ENCODE results near the gene SUFU. TPM values are rescaled to one million over a fixed set of nuclear protein-coding genes. Genes with fewer than 3 reads are reported as not detected.

SUFU gene
- total and polyA plus RNA-seq, 2 of the 13 experiments (the other 11 are each of a cell fraction or from before 2014, with no cell fraction given): 2.9 to 5.5 TPM

DNA sequence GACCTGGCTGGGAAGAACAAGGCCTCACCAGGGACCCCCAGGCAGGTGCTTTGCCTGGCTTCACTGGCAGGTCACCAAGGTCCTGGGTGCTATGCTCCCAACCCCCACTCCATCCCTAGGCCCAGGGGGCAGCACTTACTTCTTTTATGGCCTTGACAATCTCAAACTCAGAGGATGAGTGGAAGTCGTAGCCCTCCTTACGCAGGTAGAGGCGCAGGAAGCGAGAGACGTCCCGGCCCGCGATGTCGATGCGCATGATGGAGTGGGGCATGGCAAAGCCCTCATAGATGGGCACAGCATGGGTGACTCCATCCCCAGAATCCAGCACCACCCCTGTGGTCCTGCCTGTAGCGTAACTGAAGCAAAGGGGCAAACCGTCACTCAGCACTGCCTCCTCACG, 19.8 kb upstream of the SUFU start (continued):
- TF ChIP-seq, protein P1, sequence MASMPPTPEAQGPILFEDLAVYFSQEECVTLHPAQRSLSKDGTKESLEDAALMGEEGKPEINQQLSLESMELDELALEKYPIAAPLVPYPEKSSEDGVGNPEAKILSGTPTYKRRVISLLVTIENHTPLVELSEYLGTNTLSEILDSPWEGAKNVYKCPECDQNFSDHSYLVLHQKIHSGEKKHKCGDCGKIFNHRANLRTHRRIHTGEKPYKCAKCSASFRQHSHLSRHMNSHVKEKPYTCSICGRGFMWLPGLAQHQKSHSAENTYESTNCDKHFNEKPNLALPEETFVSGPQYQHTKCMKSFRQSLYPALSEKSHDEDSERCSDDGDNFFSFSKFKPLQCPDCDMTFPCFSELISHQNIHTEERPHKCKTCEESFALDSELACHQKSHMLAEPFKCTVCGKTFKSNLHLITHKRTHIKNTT (CRISPR knock-in tag; IDR thresholded peaks at IDR 0.05): no peak
- no peak for TF ChIP-seq ZNF577 (CRISPR knock-in tag; IDR thresholded peaks at IDR 0.05; ENCODE audit: borderline replicate concordance, low read depth)
- no peak for TF ChIP-seq MEF2D (CRISPR knock-in tag; IDR thresholded peaks at IDR 0.05)
- no peak for TF ChIP-seq THYN1 (CRISPR knock-in tag; IDR thresholded peaks at IDR 0.05; ENCODE audit: borderline replicate concordance, low read depth)
- no peak for TF ChIP-seq MEIS1 (CRISPR knock-in tag; IDR thresholded peaks at IDR 0.05; ENCODE audit: borderline replicate concordance)
- no peak for TF ChIP-seq ZBTB42 (CRISPR knock-in tag; IDR thresholded peaks at IDR 0.05)

DNA sequence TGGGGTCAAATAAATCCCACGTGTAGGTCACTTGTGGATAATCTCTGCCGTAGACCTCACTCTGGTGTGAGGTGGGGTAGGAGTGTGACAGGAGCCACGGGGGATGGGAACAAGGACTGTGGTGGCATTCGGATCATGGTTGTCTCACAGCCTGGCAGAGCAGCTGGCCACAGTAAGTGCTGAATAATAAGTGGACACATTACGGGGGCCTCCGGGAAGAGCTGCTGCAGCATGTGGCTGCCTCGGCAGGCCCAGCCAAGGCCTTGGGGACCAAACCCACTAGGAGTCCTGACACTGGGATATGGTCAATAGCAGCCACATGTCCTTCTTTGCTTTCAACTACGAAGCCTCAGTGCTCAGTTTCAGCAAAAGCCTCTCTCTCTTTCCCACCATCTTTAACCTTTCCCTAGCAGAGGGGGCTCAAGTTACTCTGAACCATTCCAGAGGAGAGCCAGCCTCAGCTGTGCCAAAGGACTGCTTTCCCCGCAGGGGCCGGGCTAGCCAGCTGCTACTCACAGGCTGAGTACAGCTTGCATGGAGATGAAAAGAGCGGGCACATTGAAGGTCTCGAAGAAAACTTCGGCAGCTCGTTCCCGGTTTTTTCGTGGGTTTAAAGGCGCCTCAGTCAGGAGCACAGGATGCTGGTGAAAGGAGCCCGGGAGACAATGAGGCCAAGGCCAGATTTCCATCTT, 18.5 kb upstream of the SUFU start:
- intact Hi-C loops (cut with micrococcal nuclease; ENCODE audit: unreplicated experiment): no loop called here
- 93% methylated on average over 18 of the region's 18 CpGs for WGBS (ENCODE audit: low lambda C conversion rate)
- H4K20me1 ChIP-seq (ENCODE audit: insufficient read depth, low read length): 0 out of 2 replicates have a peak, but pooled peaks cover 3% of the 10 kb centered on the region
- no peaks in the 10 kb centered on the region for H3K4me1 ChIP-seq (ENCODE audit: insufficient read depth, low read length)
- in situ Hi-C loops (cut with HindIII; ENCODE audit: extremely low pct_ligation_motif_present, low pct_unique_long_range_greater_than_20kb): no loop called here
- no peaks in the 10 kb centered on the region for H3K79me2 ChIP-seq (ENCODE audit: insufficient read depth, low read length)
- no peak overlapping the region for H3K9ac ChIP-seq (ENCODE audit: insufficient read depth, low read depth, low read length)
- no peak for FAIRE-seq
- ATAC-seq: no peak
- no peak overlapping the region for H3K4me3 ChIP-seq (replicated peaks in 1 of 3; ENCODE audit: insufficient read depth in 1 of 3, low read depth in 2 of 3, low read length in 3 of 3)
- TF ChIP-seq, protein P2, sequence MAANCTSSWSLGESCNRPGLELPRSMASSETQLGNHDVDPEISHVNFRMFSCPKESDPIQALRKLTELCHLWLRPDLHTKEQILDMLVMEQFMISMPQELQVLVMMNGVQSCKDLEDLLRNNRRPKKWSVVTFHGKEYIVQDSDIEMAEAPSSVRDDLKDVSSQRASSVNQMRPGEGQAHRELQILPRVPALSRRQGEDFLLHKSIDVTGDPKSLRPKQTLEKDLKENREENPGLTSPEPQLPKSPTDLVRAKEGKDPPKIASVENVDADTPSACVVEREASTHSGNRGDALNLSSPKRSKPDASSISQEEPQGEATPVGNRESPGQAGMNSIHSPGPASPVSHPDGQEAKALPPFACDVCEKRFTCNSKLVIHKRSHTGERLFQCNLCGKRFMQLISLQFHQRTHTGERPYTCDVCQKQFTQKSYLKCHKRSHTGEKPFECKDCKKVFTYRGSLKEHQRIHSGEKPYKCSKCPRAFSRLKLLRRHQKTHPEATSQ (CRISPR knock-in tag; IDR thresholded peaks at IDR 0.05; ENCODE audit: borderline replicate concordance): no peak
- TF ChIP-seq, protein P3, sequence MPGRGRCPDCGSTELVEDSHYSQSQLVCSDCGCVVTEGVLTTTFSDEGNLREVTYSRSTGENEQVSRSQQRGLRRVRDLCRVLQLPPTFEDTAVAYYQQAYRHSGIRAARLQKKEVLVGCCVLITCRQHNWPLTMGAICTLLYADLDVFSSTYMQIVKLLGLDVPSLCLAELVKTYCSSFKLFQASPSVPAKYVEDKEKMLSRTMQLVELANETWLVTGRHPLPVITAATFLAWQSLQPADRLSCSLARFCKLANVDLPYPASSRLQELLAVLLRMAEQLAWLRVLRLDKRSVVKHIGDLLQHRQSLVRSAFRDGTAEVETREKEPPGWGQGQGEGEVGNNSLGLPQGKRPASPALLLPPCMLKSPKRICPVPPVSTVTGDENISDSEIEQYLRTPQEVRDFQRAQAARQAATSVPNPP (CRISPR knock-in tag; IDR thresholded peaks at IDR 0.05): no peak
- TF ChIP-seq NFE2 (CRISPR knock-in tag; IDR thresholded peaks at IDR 0.05) (no peak), ASH2L (IDR thresholded peaks at IDR 0.05; ENCODE audit: insufficient read length, low read depth, low read length) (no peak), HNRNPLL (IDR thresholded peaks at IDR 0.05; ENCODE audit: low read depth, low read length, poor library complexity, severe bottlenecking) (no peak), ZNF232 (CRISPR knock-in tag; IDR thresholded peaks at IDR 0.05; ENCODE audit: borderline replicate concordance) (no peak), ZNF292 (CRISPR knock-in tag; IDR thresholded peaks at IDR 0.05; ENCODE audit: borderline replicate concordance, low read depth) (no peak)
- BruUV-seq (replicated peaks): no TSS peak
- no peak overlapping the region for H2AFZ ChIP-seq (ENCODE audit: low read length)
- no peak for DNase-seq (ENCODE audit: low spot score)
- ChIA-PET CTCF (ENCODE audit: low intra/inter-chr PET ratio, low total read pairs) (no interaction called here), POLR2A (no interaction called here)
- peaks cover 44 to 78% of the 10 kb centered on the region in 2 experiments for H3K36me3 ChIP-seq (replicated peaks in 1 of 2; ENCODE audit: control insufficient read depth in 1 of 2, insufficient read depth in 2 of 2, low read length in 2 of 2)
- no peak overlapping the region for H3K4me2 ChIP-seq (ENCODE audit: low read depth, low read length)
- no peak overlapping the region for H3K27ac ChIP-seq (ENCODE audit: extremely low read length, insufficient read depth, low read length)
- H3K27me3 ChIP-seq (ENCODE audit: control insufficient read depth in 1 of 2, insufficient read depth in 2 of 2, low read length in 2 of 2): no peaks in the 10 kb centered on the region
- no peaks in the 10 kb centered on the region for H3K9me3 ChIP-seq (ENCODE audit: low read length)

Measured in HepG2 (cell line).